Measurements from ENCODE around the gene SH3BP5. TPM values are rescaled to one million over a fixed set of nuclear protein-coding genes. Genes with fewer than 3 reads are reported as not detected.

The SH3BP5 gene
- total RNA-seq, 2 experiments from 2014 or later = 15.1 to 31.3 TPM

DNA sequence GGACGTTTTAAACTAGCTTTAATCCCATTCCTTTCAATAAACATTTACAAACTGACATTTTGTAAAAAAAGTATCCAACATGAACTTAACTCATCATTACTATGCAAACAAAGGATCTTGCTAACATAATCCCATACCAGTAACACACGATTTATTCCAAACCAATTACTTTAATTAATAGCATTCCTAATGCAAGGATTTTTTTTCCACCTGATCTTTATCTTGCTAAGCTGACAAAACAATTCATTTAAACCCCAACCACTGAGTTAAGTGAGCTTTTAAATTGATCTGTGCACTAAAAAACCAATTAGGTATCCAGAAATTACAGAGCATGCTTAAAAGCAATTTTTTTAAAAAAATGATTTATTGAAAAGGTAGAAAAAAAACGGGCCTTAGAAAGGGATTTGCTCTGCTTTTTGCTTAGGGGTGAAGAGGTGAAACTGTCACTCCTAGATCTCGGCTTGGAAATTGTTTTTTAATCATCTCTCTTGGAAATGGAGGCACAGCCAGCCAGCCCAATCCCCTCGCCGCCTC is 1.2 kb downstream of the SH3BP5 start:
- Histone ChIP-seq H3K9me3 (ENCODE audit: low read length) (no peaks in the 10 kb centered on the region), H4K20me1 (ENCODE audit: insufficient read depth, low read length) (no peaks in the 10 kb centered on the region), H3K79me2 (ENCODE audit: insufficient read depth, low read depth, low read length) (peaks cover 21% of the 10 kb centered on the region; the same call in 1 of the 2 replicates), H3K27ac (ENCODE audit: low read depth, low read length, poor library complexity, severe bottlenecking) (no peak overlapping the region), H3K4me1 (ENCODE audit: insufficient read depth, low read length, poor library complexity, severe bottlenecking) (peaks cover 53% of the 10 kb centered on the region), H3K4me2 (ENCODE audit: low read length) (peak overlapping the region; percentile 83), H3K36me3 (ENCODE audit: insufficient read depth, low read length) (peaks cover 31% of the 10 kb centered on the region; the same call in 1 of the 2 replicates), H3K4me3 (ENCODE audit: low read depth, low read length, poor library complexity, severe bottlenecking) (peak overlapping the region; percentile 88), H2AFZ (ENCODE audit: low read length) (peak overlapping the region; percentile 95; the same call in 1 of the 2 replicates), H3K9me2 (ENCODE audit: insufficient read depth, low read length) (no peaks in the 10 kb centered on the region)
- TF ChIP-seq, protein P1, sequence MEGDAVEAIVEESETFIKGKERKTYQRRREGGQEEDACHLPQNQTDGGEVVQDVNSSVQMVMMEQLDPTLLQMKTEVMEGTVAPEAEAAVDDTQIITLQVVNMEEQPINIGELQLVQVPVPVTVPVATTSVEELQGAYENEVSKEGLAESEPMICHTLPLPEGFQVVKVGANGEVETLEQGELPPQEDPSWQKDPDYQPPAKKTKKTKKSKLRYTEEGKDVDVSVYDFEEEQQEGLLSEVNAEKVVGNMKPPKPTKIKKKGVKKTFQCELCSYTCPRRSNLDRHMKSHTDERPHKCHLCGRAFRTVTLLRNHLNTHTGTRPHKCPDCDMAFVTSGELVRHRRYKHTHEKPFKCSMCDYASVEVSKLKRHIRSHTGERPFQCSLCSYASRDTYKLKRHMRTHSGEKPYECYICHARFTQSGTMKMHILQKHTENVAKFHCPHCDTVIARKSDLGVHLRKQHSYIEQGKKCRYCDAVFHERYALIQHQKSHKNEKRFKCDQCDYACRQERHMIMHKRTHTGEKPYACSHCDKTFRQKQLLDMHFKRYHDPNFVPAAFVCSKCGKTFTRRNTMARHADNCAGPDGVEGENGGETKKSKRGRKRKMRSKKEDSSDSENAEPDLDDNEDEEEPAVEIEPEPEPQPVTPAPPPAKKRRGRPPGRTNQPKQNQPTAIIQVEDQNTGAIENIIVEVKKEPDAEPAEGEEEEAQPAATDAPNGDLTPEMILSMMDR (conservative IDR thresholded peaks at IDR 0.05; ENCODE audit: low read length) = no peak
- no peak for TF ChIP-seq EZH2phosphoT487 (IDR thresholded peaks at IDR 0.05; ENCODE audit: borderline replicate concordance, low read depth, low read length)
- CTCF ChIA-PET (ENCODE audit: unreplicated experiment) = interaction anchor here (1.7 kb wide), 1 partner anchor 32 kb away, joined by 3 read pairs; no protein-coding TSS in a partner anchor
- no peak for DNase-seq (ENCODE audit: low spot score)
- no TSS peak for BruUV-seq (replicated peaks)
- POLR2A ChIA-PET = interaction anchor here (0.7 to 3.7 kb wide), 9 partner anchors 11 to 56 kb away, joined by 3 to 21 read pairs (median 4); no protein-coding TSS in a partner anchor
- intact Hi-C loops (cut with micrococcal nuclease; ENCODE audit: unreplicated experiment) = loop anchor here (2.0 kb wide), 1 partner anchor 38 kb away; no protein-coding TSS in a partner anchor

DNA sequence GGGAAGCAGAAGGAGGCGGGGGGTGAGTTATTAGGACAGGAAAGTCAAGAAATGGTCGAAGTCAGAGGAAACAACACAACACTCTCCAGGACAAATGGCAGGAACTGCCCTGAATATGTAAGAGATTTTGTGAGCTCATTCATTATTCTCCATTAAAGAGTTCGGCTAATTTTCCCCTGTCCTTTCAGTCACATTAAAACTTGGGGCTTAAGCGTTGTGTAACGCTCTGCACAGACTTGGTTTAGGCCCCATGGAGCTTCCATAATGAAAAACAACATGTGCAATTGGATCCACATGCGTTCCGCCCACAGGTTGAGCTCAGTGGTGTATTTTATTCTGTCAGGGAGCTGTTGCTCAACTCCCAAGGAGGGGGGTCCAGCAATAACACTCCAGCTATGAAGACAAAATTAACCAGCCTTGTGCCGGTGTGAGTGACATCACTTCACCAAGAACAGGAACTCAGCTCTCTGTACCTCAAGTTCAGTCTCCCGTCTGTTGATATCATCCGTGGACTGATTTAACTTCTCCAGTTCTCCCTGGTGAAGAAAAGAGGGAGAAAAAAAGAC is 2.3 kb downstream of the SH3BP5 start:
- ChIA-PET CTCF (ENCODE audit: unreplicated experiment) (interaction anchor here (1.4 to 1.7 kb wide), 2 partner anchors 31 to 43 kb away, joined by 3 read pairs; no protein-coding TSS in a partner anchor), POLR2A (interaction anchor here (0.6 to 3.7 kb wide), 12 partner anchors 10 to 61 kb away, joined by 3 to 21 read pairs (median 5); no protein-coding TSS in a partner anchor)
- Histone ChIP-seq H4K20me1 (ENCODE audit: insufficient read depth, low read length) (no peaks in the 10 kb centered on the region), H3K79me2 (ENCODE audit: insufficient read depth, low read depth, low read length) (peaks cover 21% of the 10 kb centered on the region; the same call in 1 of the 2 replicates), H2AFZ (ENCODE audit: low read length) (peak overlapping the region; percentile 38; the same call in 1 of the 2 replicates), H3K4me3 (ENCODE audit: low read depth, low read length, poor library complexity, severe bottlenecking) (peak overlapping the region; percentile 88), H3K4me2 (ENCODE audit: low read length) (peak overlapping the region; percentile 83), H3K9me2 (ENCODE audit: insufficient read depth, low read length) (no peaks in the 10 kb centered on the region), H3K4me1 (ENCODE audit: insufficient read depth, low read length, poor library complexity, severe bottlenecking) (peaks cover 53% of the 10 kb centered on the region), H3K9me3 (ENCODE audit: low read length) (no peaks in the 10 kb centered on the region), H3K36me3 (ENCODE audit: insufficient read depth, low read length) (peaks cover 31% of the 10 kb centered on the region; the same call in 1 of the 2 replicates), H3K27ac (ENCODE audit: low read depth, low read length, poor library complexity, severe bottlenecking) (no peak overlapping the region)
- BruUV-seq (replicated peaks) = no TSS peak
- TF ChIP-seq, protein P1 (conservative IDR thresholded peaks at IDR 0.05; ENCODE audit: low read length) = no peak
- no peak for TF ChIP-seq EZH2phosphoT487 (IDR thresholded peaks at IDR 0.05; ENCODE audit: borderline replicate concordance, low read depth, low read length)
- intact Hi-C loops (cut with micrococcal nuclease; ENCODE audit: unreplicated experiment) = loop anchor here (2.0 kb wide), 1 partner anchor 37 kb away; no protein-coding TSS in a partner anchor
- no peak for DNase-seq (ENCODE audit: low spot score)
